EL (cell line): Measurements from ENCODE around the gene TMIGD1.

Source experiments
- DNase-seq: peaks from one replicate; pipeline ENCODE4 v3.0.0-alpha.2; 2016

The TMIGD1 gene

GRCh38 chr17:30333503-30334360 is at the start of gene TMIGD1:
Gene TMIGD1, minus strand, starts transcription at chr17:30334057. Its CDS starts 1,924 bp downstream, at chr17:30332133.
- DNase-seq: no peak

- no peak for DNase-seq
These were observed 48.5 kb upstream of the TMIGD1 start for GRCh38 chr17:30382345-30382744.

DNA sequence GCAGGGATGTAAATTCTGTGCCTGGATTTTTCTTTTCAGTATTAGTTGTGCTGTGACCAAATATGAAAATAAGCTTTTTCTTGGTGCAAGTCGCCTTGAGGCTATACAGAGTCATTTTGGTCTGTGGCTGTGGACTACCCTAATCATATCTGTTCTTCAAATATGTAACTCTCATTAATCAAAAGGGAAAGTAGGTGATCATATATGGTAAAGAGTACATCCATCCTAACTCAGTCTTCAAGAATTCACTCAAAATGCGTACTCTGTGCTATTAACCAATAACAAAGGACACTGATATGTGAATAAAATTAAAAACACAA is 47.4 kb upstream of the TMIGD1 start:
- DNase-seq: no peak

- DNase-seq: no peak
These were observed 46.9 kb upstream of the TMIGD1 start for GRCh38 chr17:30380643-30381339.

DNA sequence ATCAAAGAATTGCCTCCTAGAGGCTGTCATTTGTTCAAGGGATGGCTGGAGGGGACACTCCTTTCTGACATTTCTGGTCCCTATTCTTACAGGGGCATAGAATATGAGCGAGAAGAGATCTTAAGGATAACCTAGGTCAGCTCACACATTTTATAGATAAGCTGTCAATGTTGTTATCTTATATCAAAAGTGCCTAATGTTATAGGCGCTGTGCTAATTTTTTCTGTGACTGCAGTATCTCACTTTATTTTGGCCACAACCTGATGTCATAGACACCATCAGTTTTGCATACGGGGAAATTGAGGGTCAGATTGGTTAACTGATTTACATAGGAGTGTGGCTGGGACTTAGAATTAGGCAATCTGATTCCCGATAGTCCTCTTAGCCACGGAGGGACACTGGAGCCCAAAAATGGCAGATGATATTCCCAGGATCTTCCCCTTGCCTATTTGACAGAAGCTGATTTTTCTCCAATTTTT is 46.1 kb upstream of the TMIGD1 start:
- DNase-seq: peak; percentile 29

DNA sequence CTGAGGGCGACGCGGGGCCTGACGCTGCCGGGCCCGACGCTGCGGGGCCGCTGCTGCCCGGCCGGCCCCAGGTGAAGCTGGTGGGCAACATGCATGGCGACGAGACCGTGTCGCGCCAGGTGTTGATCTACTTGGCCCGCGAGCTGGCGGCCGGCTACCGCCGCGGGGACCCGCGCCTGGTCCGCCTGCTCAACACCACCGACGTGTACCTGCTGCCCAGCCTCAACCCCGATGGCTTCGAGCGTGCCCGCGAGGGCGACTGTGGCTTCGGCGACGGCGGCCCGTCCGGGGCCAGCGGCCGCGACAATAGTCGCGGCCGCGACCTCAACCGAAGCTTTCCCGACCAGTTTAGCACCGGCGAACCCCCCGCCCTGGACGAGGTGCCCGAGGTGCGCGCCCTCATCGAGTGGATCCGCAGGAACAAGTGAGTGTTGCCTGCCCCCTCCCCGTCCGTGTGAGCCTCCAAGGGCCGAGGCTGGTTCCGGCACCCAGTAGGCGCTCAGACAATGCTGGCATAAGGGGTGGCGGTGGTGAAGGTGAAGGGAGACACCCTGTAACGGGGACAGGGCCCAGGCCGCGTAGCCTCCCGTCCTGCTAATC is 45.5 kb upstream of the TMIGD1 start:
- peak; percentile 21 for DNase-seq

- peak; percentile 96 for DNase-seq
These were observed 45.0 kb upstream of the TMIGD1 start, which contains the start of gene CPD for GRCh38 chr17:30378825-30379302. Gene CPD, plus strand, starts transcription at chr17:30378927. Its CDS starts 54 bp downstream, at chr17:30378981.

GRCh38 chr17:30378241-30378824 is 44.5 kb upstream of the TMIGD1 start:
- peak; percentile 31 for DNase-seq

DNA sequence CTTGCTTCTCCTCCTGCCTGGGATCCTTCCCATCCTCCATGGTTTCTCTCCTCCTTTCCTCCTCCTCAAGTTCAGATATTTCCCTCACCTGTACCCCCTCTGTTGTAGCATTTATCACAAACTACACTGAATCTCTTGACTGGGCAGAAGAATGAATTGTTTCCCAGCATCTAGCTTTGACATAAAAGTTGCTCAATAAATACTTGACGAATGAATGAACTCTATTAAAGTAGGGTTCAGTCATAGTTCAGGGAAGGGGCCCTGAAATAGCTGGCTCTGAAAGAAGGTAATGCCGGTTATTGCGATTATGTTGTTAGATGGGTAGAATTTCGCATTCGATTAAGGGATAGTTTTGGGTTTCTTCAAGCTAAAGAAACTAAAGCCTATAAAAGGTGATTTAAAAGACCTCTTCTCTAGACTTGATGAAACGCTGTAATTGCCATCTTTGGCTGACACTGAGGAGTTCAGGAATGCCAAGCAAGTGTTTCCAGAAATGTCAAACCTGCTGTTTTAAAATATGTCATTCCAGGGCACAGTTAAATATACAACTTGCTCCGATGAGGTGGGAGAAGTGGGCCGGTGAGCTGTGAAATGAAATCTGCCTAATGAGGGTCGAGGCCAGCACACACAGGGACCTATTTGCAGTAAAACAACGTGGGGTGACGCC is 43.9 kb upstream of the TMIGD1 start:
- DNase-seq: no peak

DNA sequence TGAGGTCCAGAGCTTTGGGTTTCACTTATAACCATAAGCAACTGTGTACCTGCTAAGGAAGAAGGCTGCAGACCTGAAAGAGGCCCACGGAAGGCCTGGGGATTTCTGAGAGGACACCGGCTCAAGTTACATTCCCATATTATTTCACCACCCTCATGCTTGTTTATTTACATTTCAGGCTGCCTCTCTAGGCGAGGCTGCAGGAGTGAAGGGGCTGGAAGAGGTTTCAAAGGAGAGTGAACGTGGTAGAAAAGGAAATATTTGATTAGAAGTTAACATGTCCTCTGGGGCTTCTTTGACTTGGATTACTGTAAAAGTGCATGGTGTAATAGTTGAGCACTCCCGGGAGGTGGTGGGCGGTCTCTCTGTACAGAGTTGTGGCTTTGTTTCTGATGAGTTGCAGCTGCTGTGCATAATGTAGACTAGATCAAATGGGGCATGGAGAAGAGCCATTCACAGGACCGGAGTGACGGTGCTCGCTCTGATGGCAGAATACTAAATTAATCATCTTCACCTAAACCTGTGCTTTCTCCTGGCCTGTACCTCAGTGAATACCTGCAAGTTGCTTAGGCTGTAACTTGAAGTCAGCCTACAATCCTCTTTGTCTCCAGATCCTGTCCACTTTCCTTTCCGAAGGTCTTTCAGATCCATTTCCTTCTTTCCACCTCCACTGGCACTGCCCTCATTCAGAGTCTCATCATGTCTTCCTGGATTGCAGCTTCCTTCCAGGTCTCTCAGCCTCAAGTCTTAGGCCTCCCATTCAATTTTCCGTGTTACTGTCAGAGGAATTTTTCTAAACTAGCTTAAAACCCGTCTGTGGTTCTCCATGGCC is 43.0 kb upstream of the TMIGD1 start:
- peak; percentile 36 for DNase-seq

- no peak for DNase-seq
These were observed 41.8 kb upstream of the TMIGD1 start for GRCh38 chr17:30375661-30376060.

DNA sequence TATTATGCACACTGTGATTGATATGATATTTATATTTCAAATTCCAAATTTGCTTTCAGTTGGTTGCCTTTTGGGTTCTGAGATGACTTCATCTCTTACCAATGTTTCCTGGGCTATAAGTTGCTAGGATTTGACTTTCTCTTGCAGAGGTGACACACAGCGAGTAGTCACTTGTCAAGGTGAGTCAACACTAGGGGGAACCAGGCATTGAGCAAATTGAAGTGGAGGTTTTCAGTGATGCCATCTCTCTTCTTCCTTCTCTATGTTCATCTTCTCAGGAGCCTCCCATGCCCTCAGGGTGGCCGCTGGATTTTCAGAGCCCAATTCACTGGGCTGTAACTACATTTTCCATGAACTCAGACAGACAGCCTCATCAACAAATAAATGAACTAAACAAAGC is 38.9 kb upstream of the TMIGD1 start:
- DNase-seq: peak; percentile 52

DNA sequence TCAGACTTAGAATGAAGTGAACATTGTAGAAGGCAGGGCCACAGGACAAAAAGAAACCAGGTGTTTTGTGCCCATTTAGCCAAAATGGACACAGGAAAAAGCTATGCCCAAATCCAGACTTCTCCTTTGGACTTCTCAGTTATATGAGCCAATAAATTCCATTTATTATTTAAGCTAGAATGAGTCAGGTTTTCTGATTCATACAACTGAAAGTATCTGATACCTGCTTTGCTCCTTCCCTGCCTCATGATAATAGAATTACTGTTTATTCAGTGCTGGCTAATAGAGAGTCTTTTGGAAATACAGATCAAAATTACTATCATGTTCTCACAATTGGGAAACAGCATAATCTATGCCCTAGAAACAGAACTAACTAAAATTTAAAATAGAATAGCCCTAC is 36.1 kb upstream of the TMIGD1 start:
- no peak for DNase-seq

- no peak for DNase-seq
These were observed 35.3 kb upstream of the TMIGD1 start for GRCh38 chr17:30368912-30369720.

DNA sequence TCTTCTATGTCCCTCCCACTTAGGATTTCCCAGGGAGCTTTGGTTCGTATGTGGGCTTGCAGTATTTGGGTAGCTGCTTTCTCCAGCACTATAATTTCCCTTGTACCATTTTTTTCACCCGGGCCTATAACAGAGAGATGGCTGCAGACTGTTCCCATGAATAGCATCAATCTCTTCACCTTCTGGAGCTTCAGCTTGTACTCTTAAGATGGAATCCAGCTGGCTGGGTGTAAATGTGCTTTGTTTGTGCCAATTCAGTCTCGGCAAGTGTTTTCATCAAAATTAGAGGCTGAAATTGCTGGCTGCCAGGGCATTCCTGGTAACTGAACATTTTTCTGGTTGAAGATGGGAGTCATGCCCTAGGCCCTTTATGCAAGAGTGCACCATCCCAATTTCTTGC is 32.7 kb upstream of the TMIGD1 start:
- no peak for DNase-seq

- peak; percentile 74 for DNase-seq
These were observed 29.9 kb upstream of the TMIGD1 start for GRCh38 chr17:30363715-30364202.

- no peak for DNase-seq
These were observed 28.0 kb upstream of the TMIGD1 start for GRCh38 chr17:30361766-30362279.

DNA sequence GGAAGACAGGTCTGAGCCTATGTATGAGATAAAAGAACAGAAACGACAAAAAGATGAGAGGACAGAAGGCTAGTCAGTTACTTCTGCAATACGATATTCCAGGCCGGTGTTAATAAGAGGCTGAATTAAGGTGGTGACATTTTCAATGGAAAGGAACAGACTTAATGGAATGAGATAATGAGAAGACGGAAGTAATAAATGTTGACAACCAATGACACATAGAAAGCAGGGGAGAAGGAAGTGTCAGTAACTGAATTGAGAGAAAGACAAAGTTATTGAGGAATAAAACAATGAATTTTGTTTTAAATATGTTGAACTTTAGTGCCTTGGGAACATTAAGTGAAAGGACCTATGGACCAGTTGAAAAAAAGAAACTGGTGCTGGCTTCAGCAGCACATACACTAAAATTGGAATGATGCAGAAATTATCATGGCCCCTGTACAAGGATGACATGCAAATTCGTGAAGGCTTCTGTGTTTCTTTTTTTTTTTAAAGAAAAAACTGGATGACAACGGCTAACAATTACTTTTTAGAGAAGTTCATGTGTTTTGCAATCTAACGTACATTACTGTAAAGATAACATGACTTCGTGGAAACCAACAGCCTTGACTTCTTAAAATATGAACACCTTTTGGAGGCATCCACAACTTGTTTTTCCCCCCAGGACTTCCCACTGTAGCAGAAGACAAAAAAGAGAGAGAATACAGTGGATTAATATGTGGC is 26.4 kb upstream of the TMIGD1 start:
- no peak for DNase-seq

DNA sequence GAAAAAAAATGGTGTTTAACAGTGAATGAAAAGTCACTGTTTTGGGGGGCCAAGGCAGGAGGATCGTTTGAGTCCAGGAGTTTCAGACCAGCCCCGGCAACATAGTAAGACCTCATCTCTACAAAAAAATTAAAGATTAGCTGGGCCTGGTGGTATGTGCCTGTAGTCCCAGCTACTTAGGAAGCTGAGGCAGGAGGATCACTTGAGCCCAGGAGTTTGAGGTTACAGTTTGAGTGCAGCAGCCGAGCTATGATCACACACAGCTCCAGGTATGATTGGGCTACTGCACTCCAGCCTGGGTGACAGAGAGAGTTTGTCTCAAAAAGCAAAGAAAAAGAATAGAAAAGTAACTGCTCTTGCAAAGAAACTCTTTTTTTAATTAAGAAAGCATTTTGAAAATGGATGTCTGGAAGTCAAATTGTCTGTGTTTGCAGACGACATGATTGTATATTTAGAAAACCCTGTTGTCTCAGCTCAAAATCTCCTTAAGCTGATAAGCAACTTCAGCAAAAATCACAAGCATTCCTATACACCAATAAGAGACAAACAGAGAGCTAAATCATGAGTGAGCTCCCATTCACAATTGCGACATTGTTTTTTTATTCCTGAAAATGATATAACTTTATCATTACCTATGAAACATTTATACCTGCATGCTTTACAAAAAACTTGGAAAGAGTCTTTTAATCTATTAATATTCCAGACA is 24.4 kb upstream of the TMIGD1 start:
- DNase-seq: no peak
